Measurements from ENCODE around the gene RBM8A.
A peak's percentile ranks its signal among the peaks of the same experiment; 100 is the strongest.

RBM8A gene

DNA sequence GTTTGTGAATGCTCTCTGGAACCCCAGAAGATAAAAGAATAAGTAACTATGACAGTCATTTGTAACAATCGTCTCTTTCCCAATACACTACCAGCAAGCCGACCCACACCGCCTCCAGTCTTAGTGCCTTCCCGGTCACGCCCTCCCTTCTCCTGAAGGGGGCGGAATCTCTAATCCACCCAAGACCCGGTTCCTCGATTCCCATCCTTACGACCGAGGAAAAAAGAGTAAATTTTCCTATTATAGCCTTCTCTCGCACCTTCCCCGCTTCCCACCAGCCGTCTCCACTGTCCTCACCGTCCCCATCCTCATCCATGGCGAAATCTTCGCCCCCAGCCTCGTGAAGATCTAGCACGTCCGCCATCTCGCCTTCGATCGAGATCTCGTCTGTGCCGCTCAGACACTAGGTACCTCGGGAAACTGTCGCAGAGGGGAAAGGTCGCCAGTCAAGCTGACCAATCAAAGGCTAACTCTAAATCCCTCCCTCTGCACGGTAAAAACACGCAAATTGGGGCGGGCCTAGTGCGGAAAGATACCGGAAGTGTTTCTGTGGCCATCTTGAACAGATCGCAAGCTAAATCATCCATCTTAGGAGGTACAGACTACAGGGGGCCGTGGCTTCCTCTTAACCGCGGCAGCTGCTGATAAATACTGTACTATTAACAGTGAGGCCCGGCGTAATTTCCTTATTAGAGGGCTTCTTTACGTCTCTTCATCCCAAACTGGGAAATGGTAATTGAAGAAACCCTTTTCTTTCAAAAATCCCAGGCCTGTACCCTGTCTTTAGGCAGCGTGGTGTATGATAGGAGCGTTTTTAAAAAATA is at the start of gene RBM8A (continued):
- TF ChIP-seq ZNF335 (tag by site-specific recombination; conservative IDR thresholded peaks at IDR 0.05) (peak; percentile 83), ZNF473 (tag by site-specific recombination; IDR thresholded peaks at IDR 0.05) (no peak), YY1 (tag by site-specific recombination; IDR thresholded peaks at IDR 0.05) (peak; percentile 93), ZNF623 (tag by site-specific recombination; IDR thresholded peaks at IDR 0.05) (peak; percentile 30), KLF16 (tag by site-specific recombination; IDR thresholded peaks at IDR 0.05) (peak; percentile 99), PRDM1 (tag by site-specific recombination; IDR thresholded peaks at IDR 0.05) (no peak), ZFP41 (tag by site-specific recombination; IDR thresholded peaks at IDR 0.05; ENCODE audit: borderline replicate concordance) (no peak), ZNF558 (tag by site-specific recombination; IDR thresholded peaks at IDR 0.05) (no peak; the same call in 1 of the 2 replicates), ZNF501 (tag by site-specific recombination; IDR thresholded peaks at IDR 0.05) (peak; percentile 96), SCRT1 (tag by site-specific recombination; IDR thresholded peaks at IDR 0.05; ENCODE audit: borderline replicate concordance) (no peak), MYNN (tag by site-specific recombination; IDR thresholded peaks at IDR 0.05; ENCODE audit: borderline replicate concordance) (no peak), ZBTB1 (tag by site-specific recombination; IDR thresholded peaks at IDR 0.05) (no peak), BCL11B (tag by site-specific recombination; IDR thresholded peaks at IDR 0.05; ENCODE audit: low read depth) (peak; percentile 60; the same call in 1 of the 2 replicates), YY2 (tag by site-specific recombination; IDR thresholded peaks at IDR 0.05) (peak; percentile 93), FEZF1 (tag by site-specific recombination; IDR thresholded peaks at IDR 0.05) (no peak), ZNF670 (tag by site-specific recombination; IDR thresholded peaks at IDR 0.05; ENCODE audit: low read depth) (no peak), KLF8 (tag by site-specific recombination; IDR thresholded peaks at IDR 0.05) (peak; percentile 78; the same call in 1 of the 2 replicates), GLIS2 (tag by site-specific recombination; IDR thresholded peaks at IDR 0.05) (peak; percentile 43; the same call in 1 of the 2 replicates), OSR2 (tag by site-specific recombination; IDR thresholded peaks at IDR 0.05) (no peak), ZNF785 (tag by site-specific recombination; IDR thresholded peaks at IDR 0.05) (no peak), EGR2 (tag by site-specific recombination; IDR thresholded peaks at IDR 0.05; ENCODE audit: low read depth) (peak; percentile 81), ZNF837 (tag by site-specific recombination; IDR thresholded peaks at IDR 0.05) (no peak), HOXD13 (CRISPR knock-in tag; IDR thresholded peaks at IDR 0.05; ENCODE audit: borderline replicate concordance) (no peak), ZSCAN23 (tag by site-specific recombination; IDR thresholded peaks at IDR 0.05) (no peak), ZEB2 (tag by site-specific recombination; IDR thresholded peaks at IDR 0.05) (peak; percentile 89), ZFP69B (tag by site-specific recombination; IDR thresholded peaks at IDR 0.05) (peak; percentile 72)
- TF ChIP-seq, protein P1, sequence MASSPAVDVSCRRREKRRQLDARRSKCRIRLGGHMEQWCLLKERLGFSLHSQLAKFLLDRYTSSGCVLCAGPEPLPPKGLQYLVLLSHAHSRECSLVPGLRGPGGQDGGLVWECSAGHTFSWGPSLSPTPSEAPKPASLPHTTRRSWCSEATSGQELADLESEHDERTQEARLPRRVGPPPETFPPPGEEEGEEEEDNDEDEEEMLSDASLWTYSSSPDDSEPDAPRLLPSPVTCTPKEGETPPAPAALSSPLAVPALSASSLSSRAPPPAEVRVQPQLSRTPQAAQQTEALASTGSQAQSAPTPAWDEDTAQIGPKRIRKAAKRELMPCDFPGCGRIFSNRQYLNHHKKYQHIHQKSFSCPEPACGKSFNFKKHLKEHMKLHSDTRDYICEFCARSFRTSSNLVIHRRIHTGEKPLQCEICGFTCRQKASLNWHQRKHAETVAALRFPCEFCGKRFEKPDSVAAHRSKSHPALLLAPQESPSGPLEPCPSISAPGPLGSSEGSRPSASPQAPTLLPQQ (tag by site-specific recombination; IDR thresholded peaks at IDR 0.05): peak; percentile 89
- TF ChIP-seq, protein P2, sequence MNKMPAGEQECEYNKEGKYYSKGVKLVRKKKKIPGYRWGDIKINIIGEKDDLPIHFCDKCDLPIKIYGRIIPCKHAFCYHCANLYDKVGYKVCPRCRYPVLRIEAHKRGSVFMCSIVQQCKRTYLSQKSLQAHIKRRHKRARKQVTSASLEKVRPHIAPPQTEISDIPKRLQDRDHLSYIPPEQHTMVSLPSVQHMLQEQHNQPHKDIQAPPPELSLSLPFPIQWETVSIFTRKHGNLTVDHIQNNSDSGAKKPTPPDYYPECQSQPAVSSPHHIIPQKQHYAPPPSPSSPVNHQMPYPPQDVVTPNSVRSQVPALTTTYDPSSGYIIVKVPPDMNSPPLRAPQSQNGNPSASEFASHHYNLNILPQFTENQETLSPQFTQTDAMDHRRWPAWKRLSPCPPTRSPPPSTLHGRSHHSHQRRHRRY (tag by site-specific recombination; IDR thresholded peaks at IDR 0.05): no peak
- TF ChIP-seq, protein P3, sequence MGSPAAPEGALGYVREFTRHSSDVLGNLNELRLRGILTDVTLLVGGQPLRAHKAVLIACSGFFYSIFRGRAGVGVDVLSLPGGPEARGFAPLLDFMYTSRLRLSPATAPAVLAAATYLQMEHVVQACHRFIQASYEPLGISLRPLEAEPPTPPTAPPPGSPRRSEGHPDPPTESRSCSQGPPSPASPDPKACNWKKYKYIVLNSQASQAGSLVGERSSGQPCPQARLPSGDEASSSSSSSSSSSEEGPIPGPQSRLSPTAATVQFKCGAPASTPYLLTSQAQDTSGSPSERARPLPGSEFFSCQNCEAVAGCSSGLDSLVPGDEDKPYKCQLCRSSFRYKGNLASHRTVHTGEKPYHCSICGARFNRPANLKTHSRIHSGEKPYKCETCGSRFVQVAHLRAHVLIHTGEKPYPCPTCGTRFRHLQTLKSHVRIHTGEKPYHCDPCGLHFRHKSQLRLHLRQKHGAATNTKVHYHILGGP (tag by site-specific recombination; IDR thresholded peaks at IDR 0.05): no peak
- TF ChIP-seq, protein P4, sequence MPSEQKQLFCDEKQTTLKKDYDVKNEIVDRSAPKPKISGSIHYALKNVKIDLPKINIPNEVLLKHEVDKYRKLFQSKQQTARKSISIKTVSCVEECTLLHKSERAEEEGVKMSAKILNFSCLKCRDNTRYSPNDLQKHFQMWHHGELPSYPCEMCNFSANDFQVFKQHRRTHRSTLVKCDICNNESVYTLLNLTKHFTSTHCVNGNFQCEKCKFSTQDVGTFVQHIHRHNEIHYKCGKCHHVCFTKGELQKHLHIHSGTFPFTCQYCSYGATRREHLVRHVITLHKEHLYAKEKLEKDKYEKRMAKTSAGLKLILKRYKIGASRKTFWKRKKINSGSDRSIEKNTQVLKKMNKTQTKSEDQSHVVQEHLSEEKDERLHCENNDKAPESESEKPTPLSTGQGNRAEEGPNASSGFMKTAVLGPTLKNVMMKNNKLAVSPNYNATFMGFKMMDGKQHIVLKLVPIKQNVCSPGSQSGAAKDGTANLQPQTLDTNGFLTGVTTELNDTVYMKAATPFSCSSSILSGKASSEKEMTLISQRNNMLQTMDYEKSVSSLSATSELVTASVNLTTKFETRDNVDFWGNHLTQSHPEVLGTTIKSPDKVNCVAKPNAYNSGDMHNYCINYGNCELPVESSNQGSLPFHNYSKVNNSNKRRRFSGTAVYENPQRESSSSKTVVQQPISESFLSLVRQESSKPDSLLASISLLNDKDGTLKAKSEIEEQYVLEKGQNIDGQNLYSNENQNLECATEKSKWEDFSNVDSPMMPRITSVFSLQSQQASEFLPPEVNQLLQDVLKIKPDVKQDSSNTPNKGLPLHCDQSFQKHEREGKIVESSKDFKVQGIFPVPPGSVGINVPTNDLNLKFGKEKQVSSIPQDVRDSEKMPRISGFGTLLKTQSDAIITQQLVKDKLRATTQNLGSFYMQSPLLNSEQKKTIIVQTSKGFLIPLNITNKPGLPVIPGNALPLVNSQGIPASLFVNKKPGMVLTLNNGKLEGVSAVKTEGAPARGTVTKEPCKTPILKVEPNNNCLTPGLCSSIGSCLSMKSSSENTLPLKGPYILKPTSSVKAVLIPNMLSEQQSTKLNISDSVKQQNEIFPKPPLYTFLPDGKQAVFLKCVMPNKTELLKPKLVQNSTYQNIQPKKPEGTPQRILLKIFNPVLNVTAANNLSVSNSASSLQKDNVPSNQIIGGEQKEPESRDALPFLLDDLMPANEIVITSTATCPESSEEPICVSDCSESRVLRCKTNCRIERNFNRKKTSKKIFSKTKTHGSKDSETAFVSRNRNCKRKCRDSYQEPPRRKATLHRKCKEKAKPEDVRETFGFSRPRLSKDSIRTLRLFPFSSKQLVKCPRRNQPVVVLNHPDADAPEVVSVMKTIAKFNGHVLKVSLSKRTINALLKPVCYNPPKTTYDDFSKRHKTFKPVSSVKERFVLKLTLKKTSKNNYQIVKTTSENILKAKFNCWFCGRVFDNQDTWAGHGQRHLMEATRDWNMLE (tag by site-specific recombination; conservative IDR thresholded peaks at IDR 0.05; ENCODE audit: low read depth): peak; percentile 56
- TF ChIP-seq, protein P5, sequence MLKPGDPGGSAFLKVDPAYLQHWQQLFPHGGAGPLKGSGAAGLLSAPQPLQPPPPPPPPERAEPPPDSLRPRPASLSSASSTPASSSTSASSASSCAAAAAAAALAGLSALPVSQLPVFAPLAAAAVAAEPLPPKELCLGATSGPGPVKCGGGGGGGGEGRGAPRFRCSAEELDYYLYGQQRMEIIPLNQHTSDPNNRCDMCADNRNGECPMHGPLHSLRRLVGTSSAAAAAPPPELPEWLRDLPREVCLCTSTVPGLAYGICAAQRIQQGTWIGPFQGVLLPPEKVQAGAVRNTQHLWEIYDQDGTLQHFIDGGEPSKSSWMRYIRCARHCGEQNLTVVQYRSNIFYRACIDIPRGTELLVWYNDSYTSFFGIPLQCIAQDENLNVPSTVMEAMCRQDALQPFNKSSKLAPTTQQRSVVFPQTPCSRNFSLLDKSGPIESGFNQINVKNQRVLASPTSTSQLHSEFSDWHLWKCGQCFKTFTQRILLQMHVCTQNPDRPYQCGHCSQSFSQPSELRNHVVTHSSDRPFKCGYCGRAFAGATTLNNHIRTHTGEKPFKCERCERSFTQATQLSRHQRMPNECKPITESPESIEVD (tag by site-specific recombination; IDR thresholded peaks at IDR 0.05): no peak
